ENCODE data around the gene TOM1L2.

The TOM1L2 gene

DNA sequence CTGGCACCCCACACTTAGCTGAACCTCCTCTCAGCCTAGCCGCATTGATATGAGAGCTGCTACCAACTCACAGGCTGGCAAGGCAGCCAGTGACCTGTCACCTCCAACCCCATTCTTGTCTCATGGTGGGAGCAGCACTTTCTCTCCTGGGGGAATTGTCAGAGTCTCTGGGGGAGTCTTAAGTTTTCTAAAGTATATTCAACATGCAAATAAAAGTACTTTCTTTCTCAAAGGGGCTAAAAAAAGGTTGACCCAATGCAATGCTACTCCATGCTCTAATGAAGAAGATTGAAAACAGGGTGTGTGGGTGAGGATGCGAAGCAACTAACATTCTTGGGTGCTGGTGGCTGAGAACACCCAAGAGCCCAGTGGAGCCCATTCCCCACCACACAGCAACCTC is 82.3 kb downstream of the TOM1L2 start:
- no peak overlapping the region for H3K4me3 ChIP-seq (ENCODE audit: low read depth, low read length)
- DNase-seq (ENCODE audit: low read depth): no peak
- TF ChIP-seq, protein P1, sequence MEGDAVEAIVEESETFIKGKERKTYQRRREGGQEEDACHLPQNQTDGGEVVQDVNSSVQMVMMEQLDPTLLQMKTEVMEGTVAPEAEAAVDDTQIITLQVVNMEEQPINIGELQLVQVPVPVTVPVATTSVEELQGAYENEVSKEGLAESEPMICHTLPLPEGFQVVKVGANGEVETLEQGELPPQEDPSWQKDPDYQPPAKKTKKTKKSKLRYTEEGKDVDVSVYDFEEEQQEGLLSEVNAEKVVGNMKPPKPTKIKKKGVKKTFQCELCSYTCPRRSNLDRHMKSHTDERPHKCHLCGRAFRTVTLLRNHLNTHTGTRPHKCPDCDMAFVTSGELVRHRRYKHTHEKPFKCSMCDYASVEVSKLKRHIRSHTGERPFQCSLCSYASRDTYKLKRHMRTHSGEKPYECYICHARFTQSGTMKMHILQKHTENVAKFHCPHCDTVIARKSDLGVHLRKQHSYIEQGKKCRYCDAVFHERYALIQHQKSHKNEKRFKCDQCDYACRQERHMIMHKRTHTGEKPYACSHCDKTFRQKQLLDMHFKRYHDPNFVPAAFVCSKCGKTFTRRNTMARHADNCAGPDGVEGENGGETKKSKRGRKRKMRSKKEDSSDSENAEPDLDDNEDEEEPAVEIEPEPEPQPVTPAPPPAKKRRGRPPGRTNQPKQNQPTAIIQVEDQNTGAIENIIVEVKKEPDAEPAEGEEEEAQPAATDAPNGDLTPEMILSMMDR (IDR thresholded peaks at IDR 0.05; ENCODE audit: insufficient read depth, low read depth, low read length, missing control alignments): no peak

- no peak overlapping the region for H3K4me3 ChIP-seq (ENCODE audit: low read depth, low read length)
- DNase-seq (ENCODE audit: low read depth): peak; percentile 39
- TF ChIP-seq, protein P1 (IDR thresholded peaks at IDR 0.05; ENCODE audit: insufficient read depth, low read depth, low read length, missing control alignments): peak; percentile 25
Observed at GRCh38 chr17:17888821-17889220, 83.4 kb downstream of the TOM1L2 start.

GRCh38 chr17:17888371-17888770 is 83.8 kb downstream of the TOM1L2 start:
- TF ChIP-seq, protein P1 (IDR thresholded peaks at IDR 0.05; ENCODE audit: insufficient read depth, low read depth, low read length, missing control alignments): no peak
- H3K4me3 ChIP-seq (ENCODE audit: low read depth, low read length): no peak overlapping the region
- DNase-seq (ENCODE audit: low read depth): no peak

- TF ChIP-seq, protein P1 (IDR thresholded peaks at IDR 0.05; ENCODE audit: insufficient read depth, low read depth, low read length, missing control alignments): no peak
- no peak overlapping the region for H3K4me3 ChIP-seq (ENCODE audit: low read depth, low read length)
- no peak for DNase-seq (ENCODE audit: low read depth)
Observed at GRCh38 chr17:17887752-17888304, 84.4 kb downstream of the TOM1L2 start.

DNA sequence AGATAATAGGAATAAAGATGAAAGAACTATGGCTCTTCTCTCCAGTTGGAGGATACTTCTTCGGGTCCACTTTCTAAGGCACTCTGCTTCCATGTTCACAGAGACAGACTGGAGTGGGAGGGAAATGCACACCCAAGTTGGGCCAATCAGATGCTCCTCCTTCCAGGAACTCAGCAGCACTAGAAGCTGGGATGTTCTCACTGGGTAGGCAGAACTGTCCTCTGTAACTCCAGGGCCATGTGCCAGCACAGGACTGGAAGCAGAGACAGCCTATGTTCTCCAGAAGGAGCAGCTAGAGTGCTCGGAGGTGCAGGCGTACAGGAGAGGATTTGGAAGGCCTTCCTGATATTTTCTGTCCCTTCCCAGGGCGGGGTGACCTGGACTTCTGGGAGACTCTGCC is 85.5 kb downstream of the TOM1L2 start:
- no peak for DNase-seq (ENCODE audit: low read depth)
- H3K4me3 ChIP-seq (ENCODE audit: low read depth, low read length): no peak overlapping the region
- TF ChIP-seq, protein P1 (IDR thresholded peaks at IDR 0.05; ENCODE audit: insufficient read depth, low read depth, low read length, missing control alignments): no peak

DNA sequence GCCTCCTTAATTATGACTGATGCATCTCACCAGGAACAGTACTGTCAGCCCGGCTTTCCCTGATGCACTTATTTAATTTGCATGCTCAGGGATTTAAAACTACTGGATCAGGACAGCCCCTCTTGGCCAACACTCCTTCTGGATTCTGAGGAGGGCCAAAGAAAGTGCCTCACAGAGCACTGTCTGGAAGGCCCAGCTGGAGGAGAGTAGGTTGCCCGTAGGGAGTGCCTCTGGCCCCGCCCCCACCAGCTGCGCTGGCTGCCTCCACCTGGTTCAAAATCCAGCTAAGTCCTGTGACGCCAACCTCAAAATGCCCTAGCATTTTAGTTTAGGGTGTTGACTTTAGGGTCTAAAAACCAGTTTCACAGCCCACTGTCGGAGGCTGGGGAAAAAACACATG is 86.0 kb downstream of the TOM1L2 start:
- no peak for DNase-seq (ENCODE audit: low read depth)
- TF ChIP-seq, protein P1 (IDR thresholded peaks at IDR 0.05; ENCODE audit: insufficient read depth, low read depth, low read length, missing control alignments): no peak
- H3K4me3 ChIP-seq (ENCODE audit: low read depth, low read length): no peak overlapping the region
